Right cardiac atrium (tissue), 5 donors: Measurements from ENCODE around the gene NDUFA8. TPM values are rescaled to one million over a fixed set of nuclear protein-coding genes. Genes with fewer than 3 reads are reported as not detected.

ENCODE experiments used
- ATAC-seq, 2 donors: fragments of 200-7000 bp; cut with Tn5 transposase; one replicate each; pipeline versions ENCODE4 v1.8.0 to v1.9.1; 2020; ENCODE audit warnings: moderate library complexity in 2 of 2, mild to moderate bottlenecking in 1 of 2
- DNase-seq, 3 donors: peaks; one replicate each; pipeline ENCODE4 v3.0.0-alpha.2; 2020
- H3K27ac ChIP-seq: one replicate; pipeline ENCODE4 v1.5.1; 2013; ENCODE audit warnings: mild to moderate bottlenecking, low read length, control low read depth, moderate library complexity
- H3K27me3 ChIP-seq: one replicate; pipeline ENCODE4 v1.6.1; 2013; ENCODE audit not compliant: control insufficient read depth, insufficient read depth
- H3K4me1 ChIP-seq: one replicate; pipeline ENCODE4 v1.6.1; 2013; ENCODE audit warnings: low read length; ENCODE audit not compliant: control insufficient read depth, insufficient read depth
- H3K4me3 ChIP-seq: one replicate; pipeline ENCODE4 v1.5.1; 2013; ENCODE audit warnings: low read length, control low read depth
- H3K9me3 ChIP-seq: one replicate; pipeline ENCODE4 v1.6.1; 2013; ENCODE audit warnings: low read length; ENCODE audit not compliant: control insufficient read depth
- WGBS: extraction: QIAGEN DNeasy Blood & Tissue Kit; methylation state at CpG from one replicate; pipeline ENCODE4 v1.1.7; 2013; 5-methylcytosine and 5-hydroxymethylcytosine counted together
- intact Hi-C, 4 donors: fragments of 100-400 bp; cut with DNase I; formaldehyde crosslinking; loops; one replicate each; pipeline versions ENCODE4 v1.11.0 to v1.14.0; 2022 to 2023
- polyA plus RNA-seq: library from polyadenylated mRNA; stranded (reverse); fragments of 200-250 nt; gene quantifications from one replicate; pipeline ENCODE4 v1.2.3, GENCODE V29; 2013
- total RNA-seq, 4 donors: library from RNA; stranded (reverse); fragmentation: NEBNext Ultra II Directional; extraction: Animal tissue kit (Norgen Biotek cat#: 25700); gene quantifications; one replicate each; pipeline ENCODE4 v1.2.1, GENCODE V29; 2021
- donor health status: healthy with polysubstance abuse.
- donor health status: DM: no; HTN: yes; CAD: no.
- donor health status: DM: no; HTN: no; CAD: no.
- donor health status: DM: no; HTN: yes; CAD: no; lungs with severe emphysema.
- donor health status: DM: yes; HTN: yes; CAD: no.

NDUFA8 gene
- total and polyA plus RNA-seq, 5 donors, result 210 to 683 (median 265) TPM

DNA sequence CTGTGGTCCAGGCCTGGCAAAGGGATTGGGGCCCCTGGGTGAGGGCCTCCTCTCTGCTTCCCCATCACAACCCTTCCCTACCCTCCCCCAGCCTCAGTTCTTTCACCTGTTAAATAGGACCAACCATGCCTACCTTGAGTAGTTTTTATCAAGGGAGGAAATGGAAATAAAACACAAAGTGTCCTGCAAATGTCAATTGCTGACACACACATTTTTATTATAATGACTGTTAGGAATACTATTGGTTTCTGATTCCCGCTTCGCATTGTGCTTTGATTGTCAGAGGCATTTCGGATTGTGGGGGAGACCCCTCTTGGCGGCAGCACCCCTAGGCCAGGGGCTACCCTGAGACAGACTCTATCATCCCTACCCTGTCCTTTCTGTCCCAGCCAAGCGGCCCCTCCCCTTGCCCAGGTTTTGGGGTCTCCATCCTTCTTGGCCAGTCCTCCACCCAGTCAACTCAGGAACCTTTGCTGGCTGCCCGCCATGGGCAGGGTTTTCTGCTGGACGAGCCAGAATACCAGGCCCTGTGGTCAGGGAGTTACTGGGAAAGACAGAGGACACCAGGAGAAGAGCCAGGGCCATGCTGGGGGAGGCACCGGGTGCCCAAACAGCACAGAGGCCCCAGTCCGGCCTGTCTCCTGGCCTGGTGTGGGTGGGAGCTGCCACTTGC, 48.0 kb downstream of the NDUFA8 start:
- intact Hi-C loops, result no loop called here
- 89% methylated on average over 9 of the region's 9 CpGs for WGBS
- Histone ChIP-seq H3K27ac (no peak overlapping the region), H3K9me3 (no peaks in the 10 kb centered on the region), H3K4me3 (no peak overlapping the region), H3K27me3 (no peaks in the 10 kb centered on the region), H3K4me1 (no peaks in the 10 kb centered on the region)
- ATAC-seq (no peak), DNase-seq (no peak)

- intact Hi-C loops, result no loop called here
- no peaks in the 10 kb centered on the region for H3K27me3 ChIP-seq
- no peak for ATAC-seq
- no peak for DNase-seq
- 91% methylated on average over 7 of the region's 7 CpGs for WGBS
- H3K27ac ChIP-seq, result no peak overlapping the region
- no peak overlapping the region for H3K4me3 ChIP-seq
- H3K4me1 ChIP-seq, result no peaks in the 10 kb centered on the region
- no peaks in the 10 kb centered on the region for H3K9me3 ChIP-seq
These were observed 49.3 kb downstream of the NDUFA8 start for GRCh38 chr9:122110100-122110833.

DNA sequence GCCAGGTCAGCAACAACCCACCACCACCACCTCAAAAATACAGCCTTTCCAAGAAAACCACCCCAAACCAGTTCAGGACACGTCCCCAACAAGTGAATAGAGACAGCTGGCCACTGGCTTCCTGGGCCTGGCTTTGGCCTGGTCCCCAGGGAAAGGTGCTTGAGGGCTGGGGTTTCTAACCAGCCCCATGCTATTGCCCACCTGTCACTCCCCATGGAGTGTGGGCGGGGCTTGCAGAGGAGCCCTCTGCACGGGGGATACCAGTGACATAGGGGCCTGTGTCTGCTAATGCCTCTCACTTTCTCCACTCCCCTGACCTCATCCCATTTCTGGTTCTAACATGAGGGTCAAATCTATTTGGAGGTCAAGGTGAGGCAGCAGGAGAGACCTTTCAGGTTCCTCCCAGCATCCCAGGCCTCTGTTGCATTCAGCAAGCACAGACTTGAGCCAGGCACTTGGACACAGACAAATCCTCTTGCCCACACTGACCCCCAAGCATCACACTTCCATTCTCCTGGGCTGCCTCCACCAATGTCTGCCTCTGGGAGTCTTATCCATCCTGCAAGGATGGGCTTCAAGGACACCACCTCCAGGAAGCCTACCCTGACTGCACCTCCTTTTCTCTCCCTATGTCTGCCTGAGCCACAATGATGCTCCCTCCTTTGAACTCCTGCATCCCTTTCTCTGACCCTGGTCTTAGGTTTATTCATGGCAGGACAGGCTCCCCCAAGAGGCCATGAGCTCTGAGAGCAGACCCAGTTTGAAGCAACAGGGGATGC, 50.4 kb downstream of the NDUFA8 start:
- intact Hi-C loops, result no loop called here

DNA sequence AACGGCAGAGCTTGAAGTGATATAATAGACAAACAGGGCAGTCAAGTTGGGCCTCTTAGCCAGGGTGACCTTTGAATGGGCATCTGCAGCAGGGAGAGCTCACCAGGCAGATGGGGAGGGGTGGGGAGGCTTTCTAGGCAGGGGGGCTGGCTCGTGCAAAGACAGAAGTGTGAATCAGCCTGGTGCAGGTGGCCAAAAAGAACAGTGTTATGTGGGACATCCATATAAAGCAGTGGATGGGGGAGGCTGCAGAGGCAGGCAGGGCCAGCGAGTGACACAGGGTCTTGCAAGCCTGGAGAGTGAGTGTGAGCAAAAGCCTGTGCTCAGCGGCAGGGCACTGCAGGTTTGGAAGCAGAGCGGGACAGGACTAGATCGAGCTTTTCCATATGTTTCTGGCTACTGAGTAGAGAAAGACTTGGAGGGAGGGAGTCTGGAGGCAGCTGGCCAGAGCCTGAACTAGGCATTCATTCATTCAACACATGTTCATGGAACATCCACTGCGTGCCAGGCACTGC, 52.2 kb downstream of the NDUFA8 start:
- Histone ChIP-seq H3K4me3 (no peak overlapping the region), H3K9me3 (no peaks in the 10 kb centered on the region), H3K27me3 (no peaks in the 10 kb centered on the region), H3K4me1 (no peaks in the 10 kb centered on the region), H3K27ac (peak overlapping the region; percentile 49)
- DNase-seq (peak; percentile 35 to 74 (median 71)), ATAC-seq (peak; percentile 85 to 86)
- 52% methylated on average over 7 of the region's 7 CpGs for WGBS
- intact Hi-C loops, result no loop called here

More for the DNA sequence above, 50.4 kb downstream of the NDUFA8 start:
- no peak for DNase-seq
- Histone ChIP-seq H3K27ac (no peak overlapping the region), H3K4me3 (no peak overlapping the region), H3K9me3 (no peaks in the 10 kb centered on the region), H3K4me1 (no peaks in the 10 kb centered on the region), H3K27me3 (no peaks in the 10 kb centered on the region)
- no peak for ATAC-seq
- 79% methylated on average over 3 of the region's 3 CpGs for WGBS

DNA sequence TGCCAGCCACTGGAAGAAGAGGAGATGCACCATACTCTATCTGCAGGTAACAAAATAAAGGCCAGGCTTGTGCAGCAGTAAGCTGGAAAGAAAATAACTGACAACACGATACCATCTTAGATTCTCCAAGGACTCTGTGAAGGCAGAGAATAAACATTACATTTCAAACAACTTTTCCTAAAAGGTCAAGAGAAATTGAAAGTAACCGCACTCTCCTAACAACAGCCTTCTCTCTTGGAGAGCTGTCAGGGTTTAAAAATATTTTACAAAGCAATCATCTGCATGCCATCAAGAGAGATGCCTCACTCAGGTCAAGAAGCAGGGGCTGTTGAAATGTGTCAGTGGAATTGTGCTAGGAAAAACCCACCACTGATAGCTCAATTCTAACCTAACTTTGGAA, 53.0 kb downstream of the NDUFA8 start:
- no peaks in the 10 kb centered on the region for H3K27me3 ChIP-seq
- WGBS, result 46% methylated on average over 2 of the region's 2 CpGs
- DNase-seq, result no peak
- no peaks in the 10 kb centered on the region for H3K4me1 ChIP-seq
- peak overlapping the region; percentile 91 for H3K27ac ChIP-seq
- no peaks in the 10 kb centered on the region for H3K9me3 ChIP-seq
- no peak for ATAC-seq
- intact Hi-C loops, result no loop called here
- no peak overlapping the region for H3K4me3 ChIP-seq

DNA sequence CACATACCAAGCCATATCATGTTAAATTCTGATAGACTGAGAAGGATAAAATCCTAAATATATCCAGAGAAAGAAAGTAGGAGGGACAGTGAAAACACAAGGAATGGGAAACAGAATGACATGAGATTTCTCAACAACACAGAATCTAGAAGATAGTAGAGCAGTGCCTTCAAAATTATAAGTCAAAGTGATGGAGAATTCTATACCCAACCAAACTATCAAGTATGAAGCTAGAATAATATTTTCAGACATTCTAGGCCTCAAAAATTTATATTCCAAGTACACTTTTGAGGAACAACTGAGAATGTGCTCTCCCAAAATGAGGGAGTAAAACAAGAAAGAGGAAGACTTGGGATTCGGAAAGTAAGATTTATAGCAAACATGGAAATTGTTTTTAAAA, 55.6 kb downstream of the NDUFA8 start:
- Histone ChIP-seq H3K9me3 (no peaks in the 10 kb centered on the region), H3K4me1 (no peaks in the 10 kb centered on the region), H3K4me3 (no peak overlapping the region), H3K27ac (no peak overlapping the region), H3K27me3 (no peaks in the 10 kb centered on the region)
- DNase-seq (no peak), ATAC-seq (no peak)
- WGBS, result 100% methylated on average over 1 of the region's 1 CpG
- intact Hi-C loops, result no loop called here

DNA sequence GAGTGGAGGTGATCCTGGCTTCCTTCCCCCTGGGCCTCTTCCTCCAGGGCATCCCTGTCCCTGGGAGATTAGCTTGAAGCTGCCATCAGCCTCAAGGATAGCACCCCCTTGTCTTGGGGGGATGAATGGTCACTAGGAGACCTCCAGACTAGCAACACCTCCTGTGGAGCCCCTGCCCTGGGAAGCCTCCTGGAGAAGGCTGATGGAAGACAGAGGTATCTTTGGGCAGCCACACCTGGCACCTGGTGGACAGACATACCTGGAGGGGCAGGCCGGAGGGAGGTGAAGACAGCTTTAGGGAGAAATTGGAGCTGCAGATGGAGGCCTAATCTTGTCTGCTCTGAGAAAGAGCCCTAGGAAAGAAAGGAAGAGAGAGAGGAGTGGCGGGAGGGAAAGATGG, 57.4 kb downstream of the NDUFA8 start:
- Histone ChIP-seq H3K4me1 (no peaks in the 10 kb centered on the region), H3K27me3 (no peaks in the 10 kb centered on the region), H3K9me3 (no peaks in the 10 kb centered on the region), H3K4me3 (no peak overlapping the region), H3K27ac (no peak overlapping the region)
- 91% methylated on average over 2 of the region's 2 CpGs for WGBS
- intact Hi-C loops, result no loop called here
- DNase-seq (no peak), ATAC-seq (no peak)

- no peak for ATAC-seq
- intact Hi-C loops, result no loop called here
These were observed 58.8 kb downstream of the NDUFA8 start for GRCh38 chr9:122100756-122101155.

DNA sequence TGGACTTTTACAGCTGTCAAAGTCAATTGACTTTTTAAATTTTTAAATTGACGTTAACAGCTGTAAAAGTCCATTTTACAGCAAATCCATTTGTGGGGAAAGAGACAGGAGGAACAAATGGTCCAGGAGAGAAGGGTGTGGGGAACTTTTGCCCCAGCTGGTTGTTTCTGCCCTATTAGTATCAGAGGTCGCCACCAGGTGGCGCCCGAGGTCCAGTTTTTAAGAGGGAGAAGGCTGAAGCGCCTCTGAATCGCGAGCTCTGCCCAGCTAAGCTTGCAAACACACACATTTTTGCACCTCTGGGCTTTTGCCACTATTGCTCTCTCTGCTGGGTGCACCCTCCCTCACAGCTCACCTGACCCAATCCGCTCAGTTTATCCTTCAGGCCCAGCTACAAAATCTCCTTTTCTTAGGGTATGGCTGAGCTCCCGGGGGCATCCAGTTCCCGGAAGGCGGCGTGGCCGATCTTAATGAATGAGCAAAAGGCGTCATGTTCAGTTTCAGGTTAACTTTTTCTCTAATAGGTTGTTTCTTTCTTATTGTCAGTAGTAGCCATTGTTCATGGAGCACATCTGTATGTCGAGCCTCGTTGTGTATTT, 60.2 kb downstream of the NDUFA8 start:
- intact Hi-C loops, result loop anchor here (2.0 to 10.0 kb wide), 6 partner anchors 23 to 725 kb away; partner anchors contain the start of genes OR1K1 (in 1 of the 4) and PDCL (in 1 of the 4)
- WGBS, result 44% methylated on average over 16 of the region's 16 CpGs
- no peaks in the 10 kb centered on the region for H3K9me3 ChIP-seq
- DNase-seq (peak; percentile 83 to 96 (median 91)), ATAC-seq (peak; percentile 66 to 76)
- H3K27me3 ChIP-seq, result no peaks in the 10 kb centered on the region
- H3K4me1 ChIP-seq, result no peaks in the 10 kb centered on the region
- H3K27ac ChIP-seq, result no peak overlapping the region
- no peak overlapping the region for H3K4me3 ChIP-seq

More at GRCh38 chr9:122100756-122101155, 58.8 kb downstream of the NDUFA8 start:
- Histone ChIP-seq H3K4me1 (no peaks in the 10 kb centered on the region), H3K4me3 (no peak overlapping the region), H3K9me3 (no peaks in the 10 kb centered on the region), H3K27me3 (no peaks in the 10 kb centered on the region), H3K27ac (no peak overlapping the region)
- 94% methylated on average over 7 of the region's 7 CpGs for WGBS
- DNase-seq, result no peak

- no peak overlapping the region for H3K4me3 ChIP-seq
- H3K27ac ChIP-seq, result no peak overlapping the region
- no peaks in the 10 kb centered on the region for H3K9me3 ChIP-seq
- 61% methylated on average over 8 of the region's 8 CpGs for WGBS
- no peaks in the 10 kb centered on the region for H3K27me3 ChIP-seq
- ATAC-seq, result no peak
- no peaks in the 10 kb centered on the region for H3K4me1 ChIP-seq
- intact Hi-C loops, result loop anchor here (2.0 to 10.0 kb wide), 6 partner anchors 25 to 727 kb away; partner anchors contain the start of genes OR1K1 (in 1 of the 4) and PDCL (in 1 of the 4)
- DNase-seq, result no peak
These were observed 61.8 kb downstream of the NDUFA8 start for GRCh38 chr9:122097679-122098315.
